Measurements from ENCODE around the gene TRPV6. TPM values are rescaled to one million over a fixed set of nuclear protein-coding genes. Genes with fewer than 3 reads are reported as not detected.

Gene TRPV6
- total and polyA plus RNA-seq, 2 donors (not counting 1 experiment from before 2014, with no cell fraction given), result not detected

DNA sequence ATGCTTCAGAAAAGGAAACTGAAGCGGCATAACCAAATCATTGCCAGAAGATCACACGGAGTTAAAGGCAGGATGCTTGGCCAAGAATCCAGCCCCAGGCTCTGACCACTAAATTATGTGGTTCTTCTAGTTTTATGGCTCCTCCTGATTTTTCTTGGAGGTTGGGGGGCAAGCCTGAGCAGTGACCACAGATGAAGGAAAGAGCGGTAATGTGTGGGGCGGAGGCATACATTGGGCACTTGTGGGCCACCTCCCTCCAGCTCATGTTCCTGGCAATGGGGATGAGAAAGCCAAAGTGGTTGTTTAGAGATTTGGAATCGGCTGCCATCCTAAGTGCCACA lies 3.2 kb downstream of the TRPV6 start:
- Histone ChIP-seq H3K4me3 (replicated peaks in 1 of 4; ENCODE audit: control extremely low read depth in 1 of 4, insufficient read depth in 1 of 4, low read depth in 3 of 4, low read length in 4 of 4) (no peak overlapping the region), H3K27ac (ENCODE audit: insufficient read depth, low read length) (no peak overlapping the region), H3K9ac (ENCODE audit: insufficient read depth, low read length) (no peak overlapping the region), H3K36me3 (ENCODE audit: control insufficient read depth, insufficient read depth, low read length) (no peaks in the 10 kb centered on the region), H3K4me1 (ENCODE audit: control insufficient read depth, extremely low read depth, insufficient read depth, low read length) (no peaks in the 10 kb centered on the region), H3K4me2 (ENCODE audit: extremely low read depth, insufficient read depth, low read length) (no peak overlapping the region), H4K20me1 (ENCODE audit: control insufficient read depth, extremely low read depth, insufficient read depth, low read length) (no peaks in the 10 kb centered on the region), H3K79me2 (ENCODE audit: control insufficient read depth, insufficient read depth, low read length) (no peaks in the 10 kb centered on the region), H3K9me3 (ENCODE audit: control insufficient read depth, insufficient read depth, low read depth, low read length) (no peaks in the 10 kb centered on the region), H2AFZ (ENCODE audit: low read length) (no peak overlapping the region), H3K27me3 (ENCODE audit: control insufficient read depth, insufficient read depth, low read length) (no peaks in the 10 kb centered on the region)
- TF ChIP-seq, protein P1, sequence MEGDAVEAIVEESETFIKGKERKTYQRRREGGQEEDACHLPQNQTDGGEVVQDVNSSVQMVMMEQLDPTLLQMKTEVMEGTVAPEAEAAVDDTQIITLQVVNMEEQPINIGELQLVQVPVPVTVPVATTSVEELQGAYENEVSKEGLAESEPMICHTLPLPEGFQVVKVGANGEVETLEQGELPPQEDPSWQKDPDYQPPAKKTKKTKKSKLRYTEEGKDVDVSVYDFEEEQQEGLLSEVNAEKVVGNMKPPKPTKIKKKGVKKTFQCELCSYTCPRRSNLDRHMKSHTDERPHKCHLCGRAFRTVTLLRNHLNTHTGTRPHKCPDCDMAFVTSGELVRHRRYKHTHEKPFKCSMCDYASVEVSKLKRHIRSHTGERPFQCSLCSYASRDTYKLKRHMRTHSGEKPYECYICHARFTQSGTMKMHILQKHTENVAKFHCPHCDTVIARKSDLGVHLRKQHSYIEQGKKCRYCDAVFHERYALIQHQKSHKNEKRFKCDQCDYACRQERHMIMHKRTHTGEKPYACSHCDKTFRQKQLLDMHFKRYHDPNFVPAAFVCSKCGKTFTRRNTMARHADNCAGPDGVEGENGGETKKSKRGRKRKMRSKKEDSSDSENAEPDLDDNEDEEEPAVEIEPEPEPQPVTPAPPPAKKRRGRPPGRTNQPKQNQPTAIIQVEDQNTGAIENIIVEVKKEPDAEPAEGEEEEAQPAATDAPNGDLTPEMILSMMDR (conservative IDR thresholded peaks at IDR 0.05 in 1 of 2, IDR thresholded peaks at IDR 0.05 in 1 of 2; ENCODE audit: low read depth in 1 of 2, low read length in 2 of 2), result no peak
- TF ChIP-seq EZH2 (IDR thresholded peaks at IDR 0.05; ENCODE audit: low read length, missing control alignments), result no peak
- no peak for DNase-seq (ENCODE audit: low read depth in 2 of 2)

DNA sequence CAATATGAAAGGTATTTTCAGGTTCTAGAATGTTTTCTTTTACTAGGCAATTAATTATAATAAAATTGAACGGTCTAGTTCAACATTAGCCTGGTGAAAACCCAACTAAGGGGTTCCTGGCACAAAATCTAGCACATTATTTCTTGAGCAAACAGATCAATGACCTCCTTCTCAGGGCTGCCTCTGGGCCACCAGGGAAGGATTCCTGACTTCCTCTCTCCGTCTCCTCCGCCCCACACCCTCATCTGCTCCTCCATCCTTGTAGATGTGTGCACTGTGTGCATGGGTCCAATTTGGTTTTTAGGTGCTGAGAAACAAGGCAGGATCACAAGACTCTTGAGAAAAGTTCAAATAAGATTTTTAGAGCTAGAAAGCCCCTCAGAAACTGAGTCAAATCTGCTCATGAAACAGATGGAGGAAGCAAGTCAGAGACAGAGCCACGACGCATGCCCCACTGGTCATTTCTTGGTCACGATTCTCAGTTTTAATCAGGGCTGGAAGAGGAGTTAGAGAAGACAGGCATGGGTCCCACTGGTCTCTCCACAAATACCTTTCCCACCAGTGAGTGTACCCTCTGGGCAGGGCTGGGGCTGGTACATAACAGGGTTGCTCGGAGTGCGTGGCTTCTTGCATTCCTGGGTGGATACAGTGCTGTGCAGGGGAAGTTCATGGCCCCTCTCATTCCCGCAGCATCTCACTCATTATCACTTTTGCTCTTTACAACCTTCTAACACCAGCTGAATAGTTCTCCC lies 3.8 kb downstream of the TRPV6 start:
- H3K27ac ChIP-seq (ENCODE audit: insufficient read depth, low read length), result no peak overlapping the region
- no peak overlapping the region for H3K4me3 ChIP-seq (replicated peaks in 1 of 4; ENCODE audit: control extremely low read depth in 1 of 4, insufficient read depth in 1 of 4, low read depth in 3 of 4, low read length in 4 of 4)
- no peak overlapping the region for H3K9ac ChIP-seq (ENCODE audit: insufficient read depth, low read length)
- H3K9me3 ChIP-seq (ENCODE audit: control insufficient read depth, insufficient read depth, low read depth, low read length), result no peaks in the 10 kb centered on the region
- no peaks in the 10 kb centered on the region for H3K27me3 ChIP-seq (ENCODE audit: control insufficient read depth, insufficient read depth, low read length)
- H4K20me1 ChIP-seq (ENCODE audit: control insufficient read depth, extremely low read depth, insufficient read depth, low read length), result no peaks in the 10 kb centered on the region
- no peak overlapping the region for H2AFZ ChIP-seq (ENCODE audit: low read length)
- no peaks in the 10 kb centered on the region for H3K79me2 ChIP-seq (ENCODE audit: control insufficient read depth, insufficient read depth, low read length)
- no peak for TF ChIP-seq EZH2 (IDR thresholded peaks at IDR 0.05; ENCODE audit: low read length, missing control alignments)
- TF ChIP-seq, protein P1 (conservative IDR thresholded peaks at IDR 0.05 in 1 of 2, IDR thresholded peaks at IDR 0.05 in 1 of 2; ENCODE audit: low read depth in 1 of 2, low read length in 2 of 2), result no peak
- no peaks in the 10 kb centered on the region for H3K36me3 ChIP-seq (ENCODE audit: control insufficient read depth, insufficient read depth, low read length)
- H3K4me2 ChIP-seq (ENCODE audit: extremely low read depth, insufficient read depth, low read length), result no peak overlapping the region
- H3K4me1 ChIP-seq (ENCODE audit: control insufficient read depth, extremely low read depth, insufficient read depth, low read length), result no peaks in the 10 kb centered on the region
- no peak for DNase-seq (ENCODE audit: low read depth in 2 of 2)

GRCh38 chr7:142880876-142881505 lies 4.6 kb downstream of the TRPV6 start:
- Histone ChIP-seq H3K36me3 (ENCODE audit: control insufficient read depth, insufficient read depth, low read length) (no peaks in the 10 kb centered on the region), H2AFZ (ENCODE audit: low read length) (no peak overlapping the region), H3K27ac (ENCODE audit: insufficient read depth, low read length) (no peak overlapping the region), H3K79me2 (ENCODE audit: control insufficient read depth, insufficient read depth, low read length) (no peaks in the 10 kb centered on the region), H3K9ac (ENCODE audit: insufficient read depth, low read length) (no peak overlapping the region), H3K9me3 (ENCODE audit: control insufficient read depth, insufficient read depth, low read depth, low read length) (no peaks in the 10 kb centered on the region), H3K4me2 (ENCODE audit: extremely low read depth, insufficient read depth, low read length) (no peak overlapping the region), H3K27me3 (ENCODE audit: control insufficient read depth, insufficient read depth, low read length) (no peaks in the 10 kb centered on the region), H4K20me1 (ENCODE audit: control insufficient read depth, extremely low read depth, insufficient read depth, low read length) (no peaks in the 10 kb centered on the region), H3K4me3 (replicated peaks in 1 of 4; ENCODE audit: control extremely low read depth in 1 of 4, insufficient read depth in 1 of 4, low read depth in 3 of 4, low read length in 4 of 4) (no peak overlapping the region), H3K4me1 (ENCODE audit: control insufficient read depth, extremely low read depth, insufficient read depth, low read length) (no peaks in the 10 kb centered on the region)
- no peak for TF ChIP-seq EZH2 (IDR thresholded peaks at IDR 0.05; ENCODE audit: low read length, missing control alignments)
- TF ChIP-seq, protein P1 (conservative IDR thresholded peaks at IDR 0.05 in 1 of 2, IDR thresholded peaks at IDR 0.05 in 1 of 2; ENCODE audit: low read depth in 1 of 2, low read length in 2 of 2), result peak; percentile 57 to 74
- peak; percentile 11 to 14 for DNase-seq (ENCODE audit: low read depth in 2 of 2)

Data from fibroblast of lung (primary cell).